ENCODE data around the gene CLDN19.
"Not testable (repeated sequence)": the region's sequence is repeated elsewhere in the genome, so short reads cannot be mapped to it uniquely, and the experiment has no call there.

CLDN19 gene

DNA sequence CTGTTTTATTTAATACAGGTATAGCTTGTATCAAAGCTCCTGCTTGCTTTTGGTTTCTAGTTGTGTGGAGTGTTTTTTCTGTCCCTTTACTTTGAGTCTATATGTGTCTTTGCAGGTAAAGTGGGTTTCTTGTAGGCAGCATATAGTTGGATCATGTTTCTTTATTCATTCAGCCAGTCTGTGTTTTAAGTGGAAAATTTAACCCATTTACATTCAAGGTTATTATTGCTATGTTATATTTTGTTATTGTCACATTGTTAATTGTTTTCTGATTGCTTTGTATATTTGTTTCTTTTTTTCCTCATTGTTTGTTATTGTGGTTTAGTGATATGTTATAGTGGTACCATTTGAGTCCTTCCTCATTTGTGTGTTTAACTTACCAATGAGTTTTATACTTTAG, 26.7 kb downstream of the CLDN19 start:
- DNase-seq (ENCODE audit: low read depth in 4 of 4, low spot score in 1 of 4): no peak

DNA sequence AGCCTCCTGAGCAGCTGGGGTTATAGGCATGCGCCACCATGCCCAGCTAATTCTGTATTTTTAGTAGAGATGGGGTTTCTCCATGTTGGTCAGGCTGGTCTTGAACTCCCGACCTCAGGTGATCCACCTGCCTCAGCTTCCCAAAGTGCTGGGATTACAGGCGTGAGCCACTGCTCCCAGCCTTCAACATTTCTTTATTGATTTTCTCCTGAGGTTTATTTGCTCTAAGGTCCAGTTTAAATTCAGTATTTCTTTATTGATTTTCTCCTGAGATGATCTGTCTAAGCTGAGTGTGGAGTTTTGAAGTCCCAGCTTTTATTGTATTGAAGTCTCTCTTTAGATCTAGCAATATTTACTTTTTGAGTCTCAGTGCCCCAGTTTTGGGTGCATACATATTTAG, 27.2 kb downstream of the CLDN19 start:
- DNase-seq (ENCODE audit: low read depth in 4 of 4, low spot score in 1 of 4): not testable (repeated sequence)

DNA sequence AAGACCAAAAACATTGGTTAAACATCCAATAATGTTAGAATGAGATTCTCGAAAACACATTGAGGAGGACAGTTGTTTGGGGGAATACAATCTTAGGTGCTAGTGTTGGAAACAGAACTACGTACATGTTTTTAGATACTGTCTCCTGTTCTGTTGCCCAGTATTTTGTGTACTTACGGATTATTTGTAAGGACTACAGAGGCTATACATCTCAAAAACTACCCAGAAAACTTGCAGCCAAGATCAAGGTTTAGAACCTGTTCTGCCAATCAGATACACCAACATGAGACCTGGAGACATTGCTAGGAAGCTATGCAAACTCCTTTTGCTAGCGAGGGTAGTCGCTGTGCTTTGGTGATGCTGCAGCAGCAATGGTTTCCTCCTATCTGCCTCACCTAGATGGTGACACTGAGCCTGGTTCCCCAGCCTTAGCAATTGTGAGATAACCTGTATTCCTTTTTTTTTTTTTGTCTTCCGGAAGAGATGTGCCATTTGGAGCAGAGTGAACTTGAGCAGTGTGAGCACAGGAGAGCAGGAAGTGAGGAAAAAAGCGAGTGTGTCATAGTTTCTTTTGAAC, 36.1 kb downstream of the CLDN19 start:
- no peak for DNase-seq (ENCODE audit: low read depth in 4 of 4, low spot score in 1 of 4)

DNA sequence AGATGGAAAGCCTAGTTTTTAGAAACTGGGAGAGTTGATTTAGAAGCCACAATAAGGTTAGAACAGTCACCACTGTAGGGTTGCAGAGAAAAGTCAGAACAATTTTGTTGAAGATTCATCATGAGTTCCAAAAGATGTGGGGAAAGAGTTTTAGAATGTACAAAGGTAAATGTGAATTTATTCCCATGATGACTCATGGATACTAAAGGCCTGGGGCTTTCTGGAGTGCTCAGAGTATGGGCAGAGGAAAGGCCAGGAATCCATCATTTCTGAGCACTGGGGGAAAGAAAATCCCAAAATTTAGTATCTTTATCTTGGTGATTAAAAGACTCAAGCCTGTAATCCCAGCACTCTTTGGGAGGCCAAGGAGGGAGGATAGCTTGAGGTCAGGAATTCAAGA, 40.0 kb downstream of the CLDN19 start:
- DNase-seq (ENCODE audit: low read depth in 4 of 4, low spot score in 1 of 4): no peak

DNA sequence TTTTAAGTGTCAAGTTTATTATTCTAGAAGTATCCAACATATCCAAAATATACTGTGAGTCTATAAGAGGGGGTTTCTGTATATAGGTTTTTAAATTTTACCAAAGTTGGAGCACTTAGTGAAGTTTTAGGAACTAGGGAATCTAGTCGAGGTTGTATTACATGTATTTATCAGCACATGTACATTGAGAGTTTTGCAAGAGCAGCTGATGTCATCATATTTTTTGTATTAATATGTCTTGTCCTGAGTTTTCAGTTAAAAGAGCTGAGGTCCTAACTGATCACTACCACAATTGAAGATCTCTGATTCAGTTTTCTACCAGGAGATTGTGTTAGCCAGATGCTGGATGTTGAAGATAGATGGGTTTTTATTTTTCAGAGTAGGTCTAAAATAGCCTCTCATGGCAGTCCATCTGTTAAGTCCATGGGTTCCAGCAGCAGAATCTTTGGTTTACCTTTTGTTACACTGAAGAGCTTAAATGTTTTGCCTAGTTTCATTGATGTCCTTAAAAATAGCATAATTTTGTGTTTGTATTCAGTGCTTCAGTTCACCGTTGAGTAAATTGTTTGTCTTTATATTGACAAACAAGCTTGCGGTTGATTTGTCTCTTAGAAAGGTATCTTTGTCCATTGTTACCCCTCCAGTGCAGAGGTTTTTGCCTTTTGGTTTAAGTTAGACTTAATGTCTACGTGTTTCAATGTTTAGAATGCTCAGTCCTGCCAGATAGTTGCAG, 41.8 kb downstream of the CLDN19 start:
- DNase-seq (ENCODE audit: low read depth in 4 of 4, low spot score in 1 of 4): no peak

DNA sequence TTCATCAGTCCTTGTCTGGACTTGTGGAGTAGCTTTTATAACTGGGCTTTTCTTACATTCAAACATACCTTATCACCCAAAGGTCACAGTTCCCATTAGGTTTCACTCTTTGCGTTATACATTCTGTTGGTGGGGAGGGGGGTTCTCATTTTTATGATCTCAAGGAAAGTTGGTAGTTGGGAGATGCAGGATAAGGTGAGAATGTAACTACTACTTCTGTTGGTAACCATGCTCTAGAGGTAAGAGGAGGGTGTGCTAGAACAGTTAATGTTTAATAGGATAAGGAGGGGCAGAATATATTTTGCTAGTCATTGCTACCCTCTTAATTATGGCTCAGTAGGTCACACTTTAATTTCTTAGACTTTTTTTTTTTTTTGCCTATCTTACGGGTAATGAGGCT, 47.1 kb downstream of the CLDN19 start:
- DNase-seq (ENCODE audit: low read depth in 4 of 4, low spot score in 1 of 4): no peak

DNA sequence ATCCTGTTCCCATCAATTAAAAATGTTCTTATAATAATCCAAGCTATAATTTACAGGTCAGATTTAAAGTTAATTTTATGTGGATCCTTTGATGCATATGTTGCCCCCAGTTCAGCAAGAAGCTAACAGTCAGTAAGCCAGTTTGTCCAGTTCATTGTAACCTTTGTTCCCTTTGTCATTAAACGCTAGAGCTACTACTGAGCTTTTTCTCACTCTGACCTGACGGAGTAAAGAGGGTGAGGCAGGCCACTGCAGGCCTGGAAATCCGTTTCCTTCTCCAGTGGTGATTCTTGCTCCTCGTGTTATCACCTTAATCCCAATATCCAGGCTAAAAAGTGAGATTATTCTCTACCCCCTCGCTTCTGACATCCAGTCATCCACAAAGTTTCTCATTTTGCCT, 47.6 kb downstream of the CLDN19 start:
- DNase-seq (ENCODE audit: low read depth in 4 of 4, low spot score in 1 of 4): no peak

DNA sequence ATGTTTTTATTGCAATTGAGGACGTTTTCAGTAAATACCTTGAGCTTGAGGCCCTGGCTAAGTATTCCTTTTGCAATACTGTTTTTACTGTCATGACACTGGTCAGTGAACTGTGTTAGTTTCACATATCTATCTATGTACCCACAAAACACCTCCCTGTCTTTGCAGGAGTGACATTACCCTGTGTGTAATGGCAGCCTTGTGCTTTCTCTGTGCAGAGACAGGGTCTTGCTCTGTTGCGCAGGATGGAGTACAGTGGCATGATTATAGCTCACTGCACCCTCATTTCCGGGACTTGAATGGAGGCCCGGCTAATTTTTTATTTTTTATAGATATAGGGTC, 48.9 kb downstream of the CLDN19 start:
- no peak for DNase-seq (ENCODE audit: low read depth in 4 of 4, low spot score in 1 of 4)

DNA sequence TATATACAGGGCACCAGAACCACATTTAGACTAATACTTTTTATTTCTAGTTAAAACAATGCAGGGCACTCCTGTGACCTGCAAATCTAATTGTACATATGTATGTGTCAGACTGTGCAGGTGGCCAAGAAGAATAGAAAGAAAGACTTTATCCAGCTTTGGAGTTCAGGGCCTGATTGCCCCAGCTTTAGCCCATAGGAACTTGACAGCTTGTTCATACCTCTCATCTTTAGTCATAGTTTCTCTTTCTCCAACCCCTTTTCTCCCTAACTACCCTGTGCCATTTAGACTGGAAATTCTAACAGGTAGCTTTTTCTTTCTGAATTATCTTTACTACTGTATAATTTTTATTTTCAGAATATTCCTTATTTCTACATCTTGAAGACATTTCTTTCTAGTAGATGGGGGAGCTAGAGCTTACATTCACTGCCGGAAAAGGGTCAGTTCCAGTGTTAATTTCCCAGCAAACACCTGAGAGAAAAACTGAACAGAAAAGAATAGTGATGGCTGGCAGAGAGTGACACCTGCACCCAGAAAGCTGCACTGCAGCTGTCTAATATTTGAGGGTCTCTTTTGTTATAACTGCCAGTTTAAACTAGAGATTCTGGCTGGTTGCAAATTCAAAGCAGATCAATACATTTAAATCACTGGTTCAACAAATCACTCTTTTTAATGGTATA, 49.4 kb downstream of the CLDN19 start:
- DNase-seq (ENCODE audit: low read depth in 4 of 4, low spot score in 1 of 4): no peak

DNA sequence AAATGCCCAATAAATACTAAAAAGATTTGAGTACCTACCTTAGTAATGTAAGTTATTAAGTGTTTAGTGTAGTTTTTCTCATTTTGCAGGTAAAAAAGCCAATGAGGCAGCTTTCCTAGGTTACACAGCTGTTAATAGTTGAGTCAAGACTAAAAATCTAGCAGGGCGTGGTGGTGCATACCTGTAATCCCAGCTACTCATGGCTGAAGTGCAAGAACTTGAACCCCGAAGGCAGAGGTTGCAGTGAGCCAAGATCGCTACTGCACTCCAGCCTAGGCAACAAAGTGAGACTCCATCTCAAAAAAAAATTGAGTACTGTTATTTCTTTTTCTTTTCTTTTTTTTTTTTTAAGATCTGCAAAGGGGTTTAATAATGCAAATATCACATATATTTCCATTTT, 50.1 kb downstream of the CLDN19 start:
- DNase-seq (ENCODE audit: low read depth in 4 of 4, low spot score in 1 of 4): no peak

DNA sequence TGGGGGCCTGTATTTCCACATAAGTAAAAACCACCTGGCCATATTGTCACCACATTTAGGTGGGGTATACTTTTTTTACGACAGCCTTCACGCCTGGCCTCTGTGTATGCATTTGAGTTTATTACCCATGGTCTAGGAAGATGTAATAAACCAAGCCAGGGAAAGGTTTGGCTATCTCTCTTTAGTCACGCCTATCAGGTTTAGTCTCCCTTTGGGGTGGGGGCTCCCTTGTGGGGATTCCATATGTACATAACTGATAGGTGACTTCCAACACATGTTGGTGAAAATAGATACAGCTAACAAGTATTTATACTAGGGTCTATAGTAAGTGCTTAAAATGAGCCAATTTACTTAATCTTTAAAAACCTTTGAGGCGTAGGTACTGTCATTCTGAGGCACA, 53.6 kb downstream of the CLDN19 start:
- no peak for DNase-seq (ENCODE audit: low read depth in 4 of 4, low spot score in 1 of 4)

DNA sequence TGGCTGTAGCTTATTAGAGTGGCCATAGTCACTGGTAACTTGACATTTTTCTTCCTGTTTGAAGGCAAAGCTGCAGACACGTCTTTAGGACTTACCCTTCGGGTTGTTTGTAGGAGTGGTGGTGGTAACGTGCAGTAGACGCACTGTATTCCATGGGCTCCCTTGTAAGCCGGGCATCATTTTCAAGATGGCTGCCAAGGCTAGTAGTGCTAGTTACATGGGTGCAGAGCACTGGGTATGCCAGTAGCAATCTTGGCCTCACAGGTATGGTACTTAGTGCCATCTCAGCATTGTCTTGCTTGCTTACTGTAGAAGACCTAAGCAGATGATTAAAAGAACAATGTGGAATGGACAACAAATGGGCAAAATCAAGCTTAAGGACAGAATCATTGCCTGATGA, 55.9 kb downstream of the CLDN19 start:
- no peak for DNase-seq (ENCODE audit: low read depth in 4 of 4, low spot score in 1 of 4)

All from stimulated activated CD4-positive, alpha-beta T cell treated with anti-CD3 and anti-CD28 coated beads, Interleukin-1b, Interleukin-23, amount 100 ng/mL, for 24 hours (primary cell).